Esophagus squamous epithelium (tissue), 4 donors: Measurements from ENCODE around the gene MYH15.

Experiments used
- CTCF ChIP-seq, 6 experiments: fragments of 450-650 bp in 4 of 6; fragments of 200-600 bp in 2 of 6; sonication (generic) in 2 of 6; IDR thresholded peaks; one replicate each; pipeline ENCODE4 v1.5.1; 2016 to 2019; ENCODE audit warnings: antibody characterized with exemption in 6 of 6, mild to moderate bottlenecking in 4 of 6, moderate library complexity in 4 of 6
- POLR2A ChIP-seq, 4 donors: fragments of 450-650 bp; IDR thresholded peaks; one replicate each; pipeline ENCODE4 v1.6.1; 2017; ENCODE audit warnings: antibody characterized with exemption in 4 of 4, mild to moderate bottlenecking in 4 of 4, moderate library complexity in 3 of 4

GRCh38 chr3:108450444-108450843 lies 60.0 kb downstream of the MYH15 start:
- TF ChIP-seq POLR2A (IDR thresholded peaks at IDR 0.05) (no peak), CTCF (IDR thresholded peaks at IDR 0.05) (no peak)
